HG03354 (cell line): Measurements from ENCODE around the gene ZNF519.
A peak's percentile ranks its signal among the peaks of the same experiment; 100 is the strongest.

ENCODE experiments used
- ATAC-seq: cut with Tn5 transposase; IDR thresholded peaks from one replicate; pipeline ENCODE4 v1.9.1; 2021; ENCODE audit warnings: mild to moderate bottlenecking; ENCODE audit not compliant: unreplicated experiment, poor library complexity, severe bottlenecking

The ZNF519 gene

DNA sequence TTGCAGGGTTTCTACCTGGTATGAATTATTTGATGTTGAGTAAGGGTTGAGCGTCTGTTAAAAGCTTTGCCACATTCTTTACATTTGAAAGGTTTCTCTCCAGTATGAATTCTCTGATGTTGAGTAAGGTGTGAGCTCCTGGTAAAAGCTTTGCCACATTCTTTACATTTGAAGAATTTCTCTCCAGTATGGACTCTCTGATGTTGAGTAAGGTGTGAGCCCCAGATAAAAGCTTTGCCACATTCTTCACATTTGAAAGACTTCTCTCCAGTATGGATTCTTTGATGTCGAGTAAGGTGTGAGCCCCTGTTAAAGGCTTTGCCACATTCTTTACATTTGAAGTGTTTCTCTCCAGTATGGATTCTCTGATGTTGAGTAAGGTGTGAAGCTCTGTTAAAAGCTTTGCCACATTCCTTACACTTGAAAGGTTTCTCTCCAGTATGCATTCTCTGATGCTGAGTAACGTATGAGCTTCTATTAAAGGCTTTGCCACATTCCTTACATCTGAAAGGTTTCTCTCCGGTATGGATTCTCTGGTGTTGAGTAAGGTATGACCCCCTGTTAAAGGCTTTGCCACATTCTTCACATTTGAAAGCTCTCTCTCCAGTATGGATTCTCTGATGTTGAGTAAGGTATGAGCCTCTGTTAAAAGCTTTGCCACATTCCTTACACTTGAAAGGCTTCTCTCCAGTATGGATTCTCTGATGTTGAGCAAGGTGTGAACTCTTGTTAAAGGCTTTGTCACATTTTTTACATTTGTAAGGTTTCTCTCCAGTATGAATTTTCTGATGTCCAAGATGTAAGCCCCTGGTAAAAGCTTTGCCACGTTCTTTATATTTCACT, 27.1 kb downstream of the ZNF519 start:
- no peak for ATAC-seq

DNA sequence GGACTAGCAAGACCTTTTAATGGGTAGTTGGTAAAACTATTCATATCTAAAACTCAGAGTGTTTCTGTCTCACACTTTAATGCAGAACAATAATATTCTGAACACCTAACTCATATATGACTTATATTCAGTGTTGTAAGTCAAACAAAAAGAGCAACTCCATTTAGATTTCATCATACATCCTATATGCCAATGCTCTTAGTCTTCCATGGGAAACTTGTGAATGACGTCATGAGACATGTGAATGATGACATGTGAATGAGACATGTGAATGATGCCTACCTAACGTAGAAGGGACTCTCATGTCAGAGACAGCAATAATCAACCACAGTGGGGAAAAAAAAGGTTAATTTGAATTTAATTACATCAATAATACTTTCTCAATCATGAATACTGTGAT, 28.0 kb downstream of the ZNF519 start:
- no peak for ATAC-seq

DNA sequence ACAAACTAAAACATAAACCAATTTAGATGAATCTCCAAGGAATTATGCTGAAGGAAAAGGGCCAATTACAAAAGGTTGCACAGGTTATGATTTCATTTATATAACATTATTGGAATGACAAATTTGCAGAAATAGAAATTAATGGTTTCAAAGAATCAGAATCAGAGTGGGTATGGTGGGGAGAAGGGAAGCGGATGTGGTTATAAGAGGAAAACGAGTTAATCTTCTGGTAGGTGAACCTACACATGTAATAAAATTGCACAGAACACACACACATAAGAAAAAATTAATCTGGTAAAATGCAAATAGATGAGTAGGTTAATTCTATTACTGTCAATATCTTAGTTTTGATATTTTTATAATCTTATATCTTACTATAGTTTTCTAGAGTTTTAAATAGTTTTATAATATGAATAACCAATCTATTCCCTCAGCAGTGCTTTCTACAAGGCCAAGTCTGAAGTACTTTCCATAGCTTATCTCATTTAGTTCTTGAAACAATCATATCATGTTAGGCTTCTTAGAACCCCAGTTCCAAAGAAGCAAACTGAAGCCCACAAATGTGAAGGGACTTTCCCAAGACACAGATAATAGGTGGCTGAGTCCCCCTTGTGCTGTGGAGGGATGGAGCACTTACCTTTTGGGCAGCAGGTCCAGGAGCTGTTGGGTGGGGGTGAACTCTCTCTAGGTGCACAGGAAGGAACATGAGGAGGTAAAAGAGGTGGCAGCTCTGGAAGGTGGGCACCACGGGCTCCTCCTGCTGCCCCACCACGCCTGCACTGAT, 31.5 kb downstream of the ZNF519 start:
- ATAC-seq, result no peak

DNA sequence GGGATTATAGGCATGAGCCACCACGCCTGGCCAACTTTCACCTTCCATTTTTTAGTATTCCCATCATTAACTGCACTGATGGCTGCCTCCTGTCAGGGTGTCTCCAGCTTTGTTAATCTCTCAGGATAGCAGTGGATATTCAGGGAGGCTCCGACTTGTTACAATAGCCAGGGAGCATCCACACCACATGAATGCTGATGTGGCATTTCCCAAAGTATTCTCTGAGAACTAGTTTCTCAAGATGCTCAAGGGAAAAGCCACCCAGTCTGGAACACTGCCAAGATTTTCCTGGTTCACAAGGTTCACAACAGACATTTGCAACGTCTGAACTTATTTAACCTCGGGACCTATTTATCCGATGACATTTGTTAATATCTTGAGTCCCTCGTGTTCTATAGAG, 33.8 kb downstream of the ZNF519 start:
- no peak for ATAC-seq

DNA sequence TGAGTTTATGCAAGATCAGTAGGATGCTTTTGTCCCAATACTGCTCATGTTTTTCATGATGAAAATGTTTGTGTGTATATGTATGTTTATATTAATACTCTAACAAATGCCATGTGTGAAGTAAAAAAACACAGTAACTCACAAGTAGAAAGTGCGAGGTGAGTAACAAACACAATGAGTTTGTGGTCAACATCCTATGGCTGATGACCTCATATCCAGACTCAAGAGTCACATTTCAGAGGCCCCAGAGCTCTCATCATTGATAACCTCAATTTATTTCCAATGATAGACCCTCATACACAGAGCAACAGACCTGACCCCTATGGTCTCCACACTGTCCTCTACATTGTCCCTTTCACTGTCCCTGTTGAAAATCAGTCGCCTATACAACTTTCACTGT, 34.5 kb downstream of the ZNF519 start:
- ATAC-seq, result no peak

DNA sequence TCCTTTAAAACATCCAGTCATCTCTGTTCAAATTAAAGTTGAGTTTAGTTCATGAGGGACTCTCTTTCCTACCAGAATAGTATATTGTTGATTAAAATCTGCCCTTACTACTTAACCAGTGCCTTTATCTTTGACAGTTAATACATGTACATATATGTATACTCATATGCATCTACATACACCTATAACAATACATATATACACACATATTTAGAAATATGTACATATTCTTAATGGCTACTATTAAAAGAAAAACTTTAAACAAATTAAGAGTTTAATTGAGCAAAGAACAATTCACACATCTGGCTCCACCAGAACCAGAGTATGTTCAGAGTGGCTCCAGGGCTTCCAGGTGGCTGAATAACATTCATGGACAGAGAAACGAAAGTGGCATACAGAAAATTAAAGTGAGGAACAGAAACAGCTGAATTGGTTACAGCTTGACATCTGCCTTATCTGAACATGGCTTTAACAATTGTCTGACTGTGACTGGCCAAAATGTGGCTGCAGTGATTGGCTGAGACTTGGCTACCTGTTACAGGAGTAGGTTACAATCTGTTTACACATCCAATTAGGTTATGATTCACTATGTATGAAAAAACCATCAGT, 38.8 kb downstream of the ZNF519 start:
- peak; percentile 67 for ATAC-seq

DNA sequence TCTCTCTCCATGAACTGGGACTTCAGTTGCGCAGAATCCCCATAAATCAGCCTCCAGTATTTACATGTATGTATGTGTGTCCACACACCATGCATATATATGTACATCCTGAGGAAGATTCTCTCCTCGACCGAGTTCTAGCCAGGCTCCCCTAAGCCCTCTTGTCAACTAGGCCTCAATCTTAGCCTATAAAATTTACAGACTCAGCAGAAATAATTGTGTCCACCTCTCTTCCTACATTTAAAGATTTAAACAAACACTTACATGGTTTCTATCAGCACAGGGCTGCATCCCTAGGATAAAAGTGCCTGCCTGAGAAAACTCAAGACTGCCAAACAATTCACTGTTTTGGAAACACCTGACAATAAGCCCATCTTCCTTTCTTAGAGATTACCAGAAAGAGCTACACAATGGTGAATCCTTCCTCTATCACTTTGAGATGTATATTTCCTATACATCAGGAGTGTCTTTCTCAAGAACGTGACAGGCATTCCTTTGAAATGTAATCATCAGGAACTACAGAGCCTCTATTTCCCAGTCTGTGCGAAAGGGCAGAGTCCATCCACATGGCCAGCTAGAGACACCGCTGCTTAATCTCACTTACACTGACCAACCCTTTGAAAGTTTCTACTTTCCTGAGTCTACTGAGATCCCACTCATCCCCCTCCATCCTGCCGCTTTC, 39.5 kb downstream of the ZNF519 start:
- no peak for ATAC-seq

DNA sequence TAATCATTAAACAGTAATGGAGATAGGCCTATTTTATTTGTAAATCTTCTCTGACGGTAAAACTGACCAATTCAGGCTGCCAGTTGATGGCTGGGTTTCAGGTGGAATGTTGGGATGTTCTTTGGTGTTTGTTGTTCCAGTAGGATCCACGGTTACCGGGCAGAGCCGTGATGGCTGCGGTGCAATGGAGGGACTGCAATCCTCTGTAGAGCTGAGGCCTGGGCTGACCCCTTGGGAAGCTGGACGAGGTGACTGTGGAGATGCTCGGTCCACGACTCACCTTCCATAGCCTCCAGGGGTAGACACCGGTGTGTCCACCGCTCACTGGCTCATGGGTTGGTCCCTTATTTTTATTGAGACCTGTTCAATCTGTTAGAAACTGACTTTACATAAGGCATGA, 42.5 kb downstream of the ZNF519 start:
- no peak for ATAC-seq

DNA sequence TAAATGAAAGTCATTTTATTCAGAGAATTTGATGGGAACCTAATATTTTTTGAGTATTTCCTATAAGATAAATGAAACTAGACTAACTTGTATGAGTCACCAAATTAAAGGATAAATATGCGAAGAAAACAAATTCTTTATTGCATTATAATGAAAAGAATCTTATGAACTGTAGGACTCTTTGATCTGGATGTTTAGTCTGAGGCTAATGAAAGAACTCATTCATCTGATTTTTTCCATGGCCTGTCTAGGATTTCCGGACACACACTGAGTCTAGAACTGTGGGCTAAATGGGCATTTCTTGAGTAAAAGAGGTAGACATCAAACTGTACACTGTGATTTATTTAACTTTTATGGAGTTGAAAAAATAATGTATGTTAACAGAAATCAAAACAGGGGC, 43.0 kb downstream of the ZNF519 start:
- ATAC-seq, result no peak

DNA sequence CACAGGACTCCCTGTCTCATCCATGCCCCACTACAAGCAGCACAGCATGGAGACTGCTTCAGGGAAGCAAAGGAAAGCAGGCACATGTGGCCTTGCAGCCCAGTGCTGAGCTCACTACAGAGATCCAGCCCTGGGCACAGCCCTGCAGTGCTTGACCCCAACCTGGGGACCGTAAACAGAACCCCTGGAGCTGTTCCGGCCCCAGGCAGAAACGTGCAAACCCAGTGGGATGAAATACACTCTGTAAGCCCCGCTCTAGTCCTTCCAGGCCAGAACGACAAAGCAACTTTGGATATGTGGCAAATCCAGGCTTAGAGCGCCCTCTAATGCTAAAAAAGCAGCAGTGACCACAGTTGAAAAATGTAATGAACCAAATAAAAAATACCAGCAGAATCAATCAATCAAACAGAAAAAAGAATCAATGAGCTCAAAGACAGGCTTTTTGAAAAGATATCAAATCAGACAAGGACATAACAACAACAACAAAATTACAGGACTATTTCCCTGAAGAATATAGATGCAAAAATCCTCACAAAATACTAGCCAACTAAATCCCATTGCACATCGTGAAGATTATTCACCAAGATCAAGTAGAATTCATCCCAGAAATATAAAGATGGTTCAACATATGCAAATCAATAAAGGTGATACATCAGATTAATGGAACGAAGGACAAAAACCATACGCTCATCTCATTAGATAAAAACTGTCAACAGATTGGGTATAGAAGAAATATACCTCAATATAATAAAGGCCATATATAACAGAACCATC, 45.6 kb downstream of the ZNF519 start:
- ATAC-seq, result peak; percentile 64

DNA sequence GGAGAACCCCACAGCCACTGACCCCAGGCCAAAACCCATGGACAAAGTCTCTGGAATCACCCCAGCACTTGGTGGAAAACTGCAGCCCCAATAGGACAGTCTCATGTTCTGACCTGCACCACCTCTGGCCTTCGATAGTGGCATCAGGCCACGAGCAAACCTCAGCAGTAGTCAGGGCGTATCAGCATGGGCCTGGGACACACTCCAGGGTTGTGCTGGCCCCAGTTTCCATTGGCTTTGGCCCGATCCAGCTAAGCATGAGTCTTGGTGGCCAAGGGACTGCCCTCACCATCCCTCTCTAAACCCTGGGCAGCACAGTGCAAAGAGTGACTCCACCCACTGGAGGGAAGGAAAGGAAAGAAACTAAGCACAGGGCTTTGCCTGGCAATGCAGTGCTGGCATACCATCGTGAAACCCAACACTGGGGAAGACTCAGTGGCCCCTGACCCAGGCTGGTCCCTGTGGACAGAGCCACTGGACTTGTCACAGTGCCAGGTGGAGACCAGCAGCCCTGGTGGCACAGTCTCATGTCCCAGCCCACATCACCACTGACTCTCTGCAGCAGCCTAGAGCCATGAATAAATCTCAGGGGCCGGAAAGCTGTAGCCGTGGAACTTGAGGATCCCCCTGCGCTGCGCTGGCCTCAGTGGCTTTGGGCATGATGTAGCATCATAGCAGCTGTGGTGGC, 46.3 kb downstream of the ZNF519 start:
- ATAC-seq, result peak; percentile 20

DNA sequence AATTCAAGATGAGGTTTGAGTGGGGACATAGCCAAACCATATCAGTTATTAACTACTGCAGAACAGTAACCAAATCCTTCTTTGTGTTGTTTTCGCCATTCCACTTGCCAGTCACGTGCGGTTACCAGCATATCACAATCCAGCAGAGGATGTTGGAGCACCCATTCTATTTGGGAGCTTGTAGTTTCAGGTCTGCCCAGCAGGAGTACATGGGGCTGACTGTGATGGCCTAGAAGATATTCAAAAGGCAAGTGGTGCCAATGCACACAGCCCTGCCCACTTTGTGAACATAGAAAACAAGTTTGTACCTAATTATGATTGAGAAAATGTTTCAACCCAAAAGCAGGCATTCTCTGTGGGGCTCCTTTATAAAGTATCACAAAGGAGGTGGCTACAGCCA, 57.0 kb downstream of the ZNF519 start:
- no peak for ATAC-seq

DNA sequence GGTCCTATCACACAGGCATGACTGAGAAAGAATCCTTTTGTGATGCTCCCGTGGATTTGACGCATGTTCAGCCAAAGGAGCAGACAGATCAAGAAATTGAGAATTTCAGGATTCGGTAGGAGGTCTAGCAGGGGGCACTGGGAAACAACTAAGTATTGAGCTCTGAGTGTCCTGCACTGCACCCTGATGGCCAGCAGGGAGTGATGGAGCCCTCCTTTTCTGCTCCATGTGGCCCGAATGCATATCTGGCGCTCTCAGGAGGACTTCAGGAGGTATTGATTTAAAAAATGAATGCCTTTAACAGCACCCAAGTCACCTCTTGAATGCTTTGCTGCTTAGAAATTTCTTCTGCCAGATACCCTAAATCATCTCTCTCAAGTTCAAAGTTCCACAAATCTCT, 58.0 kb downstream of the ZNF519 start:
- ATAC-seq, result no peak

DNA sequence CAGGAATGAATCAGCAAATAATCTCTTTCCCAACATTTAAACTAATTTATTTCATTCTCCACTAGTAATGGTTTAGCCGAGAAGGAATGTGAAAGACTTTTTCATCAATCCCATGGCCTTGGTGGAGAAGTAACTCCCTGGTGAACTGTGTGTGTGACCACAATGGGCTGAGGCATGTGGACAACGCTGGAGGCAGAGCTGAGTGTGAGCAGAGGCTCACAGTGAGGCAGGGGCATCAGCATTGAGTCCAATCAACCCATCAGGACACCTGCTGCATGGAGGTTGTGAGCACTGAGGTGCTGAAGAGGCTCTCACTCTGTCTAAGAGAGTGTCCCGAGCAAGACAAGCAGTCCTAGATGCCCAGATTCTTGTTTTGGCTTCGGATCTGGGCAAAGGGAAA, 78.6 kb downstream of the ZNF519 start:
- ATAC-seq, result no peak
